ENCODE measurements around the gene KRT86.

GRCh38 chr12:52316290-52316689, 41.8 kb downstream of the KRT86 start:
- TF ChIP-seq BHLHE40 (IDR thresholded peaks at IDR 0.05; ENCODE audit: borderline replicate concordance) (no peak), PKNOX1 (IDR thresholded peaks at IDR 0.05) (no peak), SUZ12 (IDR thresholded peaks at IDR 0.05) (no peak), CTBP1 (IDR thresholded peaks at IDR 0.05; ENCODE audit: borderline replicate concordance) (no peak)
